Peyer's patch (tissue), 4 donors: ENCODE measurements around the gene ALG2. TPM values are rescaled to one million over a fixed set of nuclear protein-coding genes. Genes with fewer than 3 reads are reported as not detected.
A peak's percentile ranks its signal among the peaks of the same experiment; 100 is the strongest.

Source experiments
- DNase-seq, 3 donors: peaks; one replicate each; pipeline ENCODE4 v3.0.0-alpha.2; 2017 to 2019
- H3K27ac ChIP-seq, 4 donors: fragments of 200-600 bp; sonication (generic); one replicate each; pipeline ENCODE4 v1.5.1; 2016 to 2019
- H3K27me3 ChIP-seq, 2 donors: fragments of 200-600 bp; sonication (generic); one replicate each; pipeline ENCODE4 v1.5.1; 2019
- H3K36me3 ChIP-seq, 3 donors: fragments of 200-600 bp; sonication (generic); one replicate each; pipeline ENCODE4 v1.5.1; 2016 to 2019
- H3K4me1 ChIP-seq, 4 donors: fragments of 200-600 bp; sonication (generic); one replicate each; pipeline ENCODE4 v1.5.1; 2016 to 2019
- H3K4me3 ChIP-seq, 4 donors: fragments of 200-600 bp; sonication (generic); 1 replicate in 3 of 4; 2 replicates in 1 of 4; pipeline ENCODE4 v1.5.1; 2016 to 2019; ENCODE audit warnings: mild to moderate bottlenecking in 1 of 4
- H3K9me3 ChIP-seq, 4 donors: fragments of 200-600 bp; sonication (generic); one replicate each; pipeline ENCODE4 v1.5.1; 2016 to 2019; ENCODE audit warnings: mild to moderate bottlenecking in 1 of 4
- CTCF ChIP-seq, 6 experiments: fragments of 450-650 bp in 4 of 6; fragments of 200-600 bp in 2 of 6; sonication (generic) in 1 of 6; IDR thresholded peaks; one replicate each; pipeline ENCODE4 v1.5.1; 2017 to 2019; ENCODE audit warnings: antibody characterized with exemption in 6 of 6, mild to moderate bottlenecking in 3 of 6, moderate library complexity in 1 of 6
- POLR2A ChIP-seq, 2 donors: fragments of 450-650 bp; IDR thresholded peaks; one replicate each; pipeline ENCODE4 v1.5.1; 2017; ENCODE audit warnings: antibody characterized with exemption in 2 of 2, mild to moderate bottlenecking in 2 of 2, moderate library complexity in 2 of 2
- total RNA-seq, 4 donors: library from RNA; depleted of rRNA; stranded (reverse); fragments of >200 nt; gene quantifications; one replicate each; pipeline ENCODE4 v1.1.0, GENCODE V29; 2016

The ALG2 gene
- total RNA-seq, 4 donors from 2014 or later: 19.0 to 36.2 (median 31.0) TPM

GRCh38 chr9:99255651-99256050 is 33.9 kb upstream of the ALG2 start:
- Histone ChIP-seq H3K4me1 (peaks cover 0 to 5% (median 0%) of the 10 kb centered on the region in 4 donors), H3K4me3 (no peak overlapping the region), H3K27me3 (no peaks in the 10 kb centered on the region), H3K36me3 (no peaks in the 10 kb centered on the region), H3K9me3 (no peaks in the 10 kb centered on the region), H3K27ac (no peak overlapping the region)
- TF ChIP-seq CTCF (IDR thresholded peaks at IDR 0.05) (no peak), POLR2A (IDR thresholded peaks at IDR 0.05) (no peak)
- no peak for DNase-seq

GRCh38 chr9:99253772-99254431 is 32.2 kb upstream of the ALG2 start:
- peak overlapping the region in 1 of 4 donors; percentile 28 for H3K4me3 ChIP-seq
- H3K27me3 ChIP-seq: no peaks in the 10 kb centered on the region
- H3K36me3 ChIP-seq: no peaks in the 10 kb centered on the region
- no peak overlapping the region for H3K27ac ChIP-seq
- TF ChIP-seq POLR2A (IDR thresholded peaks at IDR 0.05) (no peak), CTCF (IDR thresholded peaks at IDR 0.05) (no peak)
- DNase-seq: peak in 2 of 3 donors; percentile 53 to 62
- H3K4me1 ChIP-seq: peaks cover 0 to 1% (median 0%) of the 10 kb centered on the region in 4 donors
- no peaks in the 10 kb centered on the region for H3K9me3 ChIP-seq

GRCh38 chr9:99253134-99253533 is 31.4 kb upstream of the ALG2 start:
- H3K27ac ChIP-seq: no peak overlapping the region
- no peaks in the 10 kb centered on the region for H3K36me3 ChIP-seq
- no peaks in the 10 kb centered on the region for H3K27me3 ChIP-seq
- no peaks in the 10 kb centered on the region for H3K9me3 ChIP-seq
- TF ChIP-seq POLR2A (IDR thresholded peaks at IDR 0.05) (no peak), CTCF (IDR thresholded peaks at IDR 0.05) (no peak)
- H3K4me1 ChIP-seq: no peaks in the 10 kb centered on the region
- H3K4me3 ChIP-seq: no peak overlapping the region
- no peak for DNase-seq

GRCh38 chr9:99251157-99251556 is 29.4 kb upstream of the ALG2 start:
- no peak overlapping the region for H3K27ac ChIP-seq
- no peak for DNase-seq
- H3K4me3 ChIP-seq: no peak overlapping the region
- no peaks in the 10 kb centered on the region for H3K27me3 ChIP-seq
- no peaks in the 10 kb centered on the region for H3K36me3 ChIP-seq
- TF ChIP-seq POLR2A (IDR thresholded peaks at IDR 0.05) (no peak), CTCF (IDR thresholded peaks at IDR 0.05) (no peak)
- H3K9me3 ChIP-seq: no peaks in the 10 kb centered on the region
- H3K4me1 ChIP-seq: no peaks in the 10 kb centered on the region

GRCh38 chr9:99249619-99250018 is 27.9 kb upstream of the ALG2 start:
- TF ChIP-seq CTCF (IDR thresholded peaks at IDR 0.05) (no peak), POLR2A (IDR thresholded peaks at IDR 0.05) (no peak)
- Histone ChIP-seq H3K9me3 (no peaks in the 10 kb centered on the region), H3K36me3 (no peaks in the 10 kb centered on the region), H3K4me1 (no peaks in the 10 kb centered on the region), H3K27me3 (no peaks in the 10 kb centered on the region), H3K27ac (no peak overlapping the region), H3K4me3 (no peak overlapping the region)
- DNase-seq: no peak
